Activated CD4-positive, alpha-beta T cell treated with anti-CD3 and anti-CD28 coated beads, Interleukin-2, Interleukin-4, amounts not matched to agents 100 ng/mL and 50 ng/mL, durations not matched to agents 16 hours and 8 hours (primary cell): ENCODE results near the gene CYB5R3.
"Not testable (repeated sequence)": the region's sequence is repeated elsewhere in the genome, so short reads cannot be mapped to it uniquely, and the experiment has no call there.

Experiments
- DNase-seq: peaks from one replicate; pipeline ENCODE4 v3.0.0-alpha.2; 2020; ENCODE audit warnings: low spot score

The CYB5R3 gene

GRCh38 chr22:42678894-42679293, 29.7 kb upstream of the CYB5R3 start:
- DNase-seq, result no peak

- not testable (repeated sequence) for DNase-seq
Observed at GRCh38 chr22:42677936-42678335, 28.7 kb upstream of the CYB5R3 start.

- DNase-seq, result no peak
Observed at GRCh38 chr22:42676059-42676607, 26.9 kb upstream of the CYB5R3 start.

- DNase-seq, result no peak
Observed at GRCh38 chr22:42673898-42674401, 24.8 kb upstream of the CYB5R3 start.

- DNase-seq, result not testable (repeated sequence)
Observed at GRCh38 chr22:42673071-42673470, 23.9 kb upstream of the CYB5R3 start.

GRCh38 chr22:42670921-42671709, 21.9 kb upstream of the CYB5R3 start:
- DNase-seq, result peak; percentile 19

- no peak for DNase-seq
Observed at GRCh38 chr22:42670046-42670445, 20.9 kb upstream of the CYB5R3 start.

- not testable (repeated sequence) for DNase-seq
Observed at GRCh38 chr22:42666393-42666792, 17.2 kb upstream of the CYB5R3 start.

GRCh38 chr22:42664976-42665831, 16.0 kb upstream of the CYB5R3 start:
- DNase-seq, result peak; percentile 11

- DNase-seq, result peak; percentile 77
Observed at GRCh38 chr22:42661985-42662831, 13.0 kb upstream of the CYB5R3 start.

GRCh38 chr22:42656578-42656977, 7.4 kb upstream of the CYB5R3 start:
- no peak for DNase-seq

- DNase-seq, result no peak
Observed at GRCh38 chr22:42655693-42656092, 6.5 kb upstream of the CYB5R3 start.

GRCh38 chr22:42654436-42655073, 5.4 kb upstream of the CYB5R3 start:
- DNase-seq, result no peak

- DNase-seq, result no peak
Observed at GRCh38 chr22:42653999-42654398, 4.8 kb upstream of the CYB5R3 start.

GRCh38 chr22:42651134-42651533, 1.9 kb upstream of the CYB5R3 start:
- no peak for DNase-seq

- peak; percentile 22 for DNase-seq
Observed at GRCh38 chr22:42648368-42649245, 585 bp downstream of the CYB5R3 start.

- DNase-seq, result no peak
Observed at GRCh38 chr22:42648017-42648367, 1.2 kb downstream of the CYB5R3 start.

GRCh38 chr22:42646569-42647525, 2.3 kb downstream of the CYB5R3 start:
- no peak for DNase-seq

GRCh38 chr22:42645938-42646568, 3.1 kb downstream of the CYB5R3 start:
- no peak for DNase-seq
